ENCODE data around the gene SPECC1. TPM values are rescaled to one million over a fixed set of nuclear protein-coding genes. Genes with fewer than 3 reads are reported as not detected.

Gene SPECC1
- total and polyA plus RNA-seq, 10 of the 15 experiments (the other 5 are each of a cell fraction or from before 2014, with no cell fraction given) = 6.4 to 40.6 (median 23.9) TPM

DNA sequence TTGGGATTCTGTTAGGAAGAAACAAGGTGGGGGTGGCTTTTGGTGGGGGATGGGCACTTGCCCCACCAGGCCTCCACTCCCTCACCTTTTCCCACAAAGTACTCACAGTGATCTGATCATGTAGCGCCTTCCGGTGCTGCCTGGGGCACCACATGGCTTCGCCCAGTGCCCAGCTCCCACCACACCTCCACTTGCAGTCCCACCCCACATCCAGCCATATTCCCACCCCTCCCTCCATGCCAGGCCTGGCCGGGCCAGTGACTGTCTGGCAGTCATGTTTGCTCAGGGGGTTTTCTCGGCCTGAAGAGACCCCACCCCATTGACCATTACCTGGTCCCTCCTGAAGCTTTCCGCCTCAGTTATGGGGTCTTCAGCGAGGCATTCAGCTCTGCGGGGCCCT, 201.5 kb downstream of the SPECC1 start (continued):
- TF ChIP-seq RUNX3 (IDR thresholded peaks at IDR 0.05; ENCODE audit: low read length) = no peak
- TF ChIP-seq DPF2 (IDR thresholded peaks at IDR 0.05) = no peak

GRCh38 chr17:20211246-20211645, 202.1 kb downstream of the SPECC1 start:
- no peak overlapping the region for H3K4me3 ChIP-seq
- intact Hi-C loops (cut with micrococcal nuclease; ENCODE audit: unreplicated experiment) = no loop called here
- POLR2A ChIA-PET = no interaction called here
- BruUV-seq (replicated peaks) = no TSS peak
- no peaks in the 10 kb centered on the region for H3K36me3 ChIP-seq (ENCODE audit: control insufficient read depth in 2 of 2, insufficient read depth in 2 of 2, low read length in 1 of 2)
- no peak for TF ChIP-seq ZBED1 (IDR thresholded peaks at IDR 0.05; ENCODE audit: borderline replicate concordance)
- no peak for TF ChIP-seq BACH1 (IDR thresholded peaks at IDR 0.05; ENCODE audit: borderline replicate concordance)
- TF ChIP-seq ATF7 (IDR thresholded peaks at IDR 0.05; ENCODE audit: low read depth) = no peak
- no peak for TF ChIP-seq HDAC2 (IDR thresholded peaks at IDR 0.05)
- no peak for TF ChIP-seq NFXL1 (IDR thresholded peaks at IDR 0.05; ENCODE audit: borderline replicate concordance)
- TF ChIP-seq, protein P1, sequence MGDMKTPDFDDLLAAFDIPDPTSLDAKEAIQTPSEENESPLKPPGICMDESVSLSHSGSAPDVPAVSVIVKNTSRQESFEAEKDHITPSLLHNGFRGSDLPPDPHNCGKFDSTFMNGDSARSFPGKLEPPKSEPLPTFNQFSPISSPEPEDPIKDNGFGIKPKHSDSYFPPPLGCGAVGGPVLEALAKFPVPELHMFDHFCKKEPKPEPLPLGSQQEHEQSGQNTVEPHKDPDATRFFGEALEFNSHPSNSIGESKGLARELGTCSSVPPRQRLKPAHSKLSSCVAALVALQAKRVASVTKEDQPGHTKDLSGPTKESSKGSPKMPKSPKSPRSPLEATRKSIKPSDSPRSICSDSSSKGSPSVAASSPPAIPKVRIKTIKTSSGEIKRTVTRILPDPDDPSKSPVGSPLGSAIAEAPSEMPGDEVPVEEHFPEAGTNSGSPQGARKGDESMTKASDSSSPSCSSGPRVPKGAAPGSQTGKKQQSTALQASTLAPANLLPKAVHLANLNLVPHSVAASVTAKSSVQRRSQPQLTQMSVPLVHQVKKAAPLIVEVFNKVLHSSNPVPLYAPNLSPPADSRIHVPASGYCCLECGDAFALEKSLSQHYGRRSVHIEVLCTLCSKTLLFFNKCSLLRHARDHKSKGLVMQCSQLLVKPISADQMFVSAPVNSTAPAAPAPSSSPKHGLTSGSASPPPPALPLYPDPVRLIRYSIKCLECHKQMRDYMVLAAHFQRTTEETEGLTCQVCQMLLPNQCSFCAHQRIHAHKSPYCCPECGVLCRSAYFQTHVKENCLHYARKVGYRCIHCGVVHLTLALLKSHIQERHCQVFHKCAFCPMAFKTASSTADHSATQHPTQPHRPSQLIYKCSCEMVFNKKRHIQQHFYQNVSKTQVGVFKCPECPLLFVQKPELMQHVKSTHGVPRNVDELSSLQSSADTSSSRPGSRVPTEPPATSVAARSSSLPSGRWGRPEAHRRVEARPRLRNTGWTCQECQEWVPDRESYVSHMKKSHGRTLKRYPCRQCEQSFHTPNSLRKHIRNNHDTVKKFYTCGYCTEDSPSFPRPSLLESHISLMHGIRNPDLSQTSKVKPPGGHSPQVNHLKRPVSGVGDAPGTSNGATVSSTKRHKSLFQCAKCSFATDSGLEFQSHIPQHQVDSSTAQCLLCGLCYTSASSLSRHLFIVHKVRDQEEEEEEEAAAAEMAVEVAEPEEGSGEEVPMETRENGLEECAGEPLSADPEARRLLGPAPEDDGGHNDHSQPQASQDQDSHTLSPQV (IDR thresholded peaks at IDR 0.05) = no peak
- TF ChIP-seq NFYA (IDR thresholded peaks at IDR 0.05; ENCODE audit: borderline replicate concordance, low read depth, low read length) = no peak
- TF ChIP-seq TCF7 (IDR thresholded peaks at IDR 0.05; ENCODE audit: borderline replicate concordance) = no peak
- no peak for TF ChIP-seq DPF2 (IDR thresholded peaks at IDR 0.05)
- TF ChIP-seq SIX5 (IDR thresholded peaks at IDR 0.05; ENCODE audit: low read depth, low read length, severe bottlenecking) = no peak
- TF ChIP-seq, protein P2, sequence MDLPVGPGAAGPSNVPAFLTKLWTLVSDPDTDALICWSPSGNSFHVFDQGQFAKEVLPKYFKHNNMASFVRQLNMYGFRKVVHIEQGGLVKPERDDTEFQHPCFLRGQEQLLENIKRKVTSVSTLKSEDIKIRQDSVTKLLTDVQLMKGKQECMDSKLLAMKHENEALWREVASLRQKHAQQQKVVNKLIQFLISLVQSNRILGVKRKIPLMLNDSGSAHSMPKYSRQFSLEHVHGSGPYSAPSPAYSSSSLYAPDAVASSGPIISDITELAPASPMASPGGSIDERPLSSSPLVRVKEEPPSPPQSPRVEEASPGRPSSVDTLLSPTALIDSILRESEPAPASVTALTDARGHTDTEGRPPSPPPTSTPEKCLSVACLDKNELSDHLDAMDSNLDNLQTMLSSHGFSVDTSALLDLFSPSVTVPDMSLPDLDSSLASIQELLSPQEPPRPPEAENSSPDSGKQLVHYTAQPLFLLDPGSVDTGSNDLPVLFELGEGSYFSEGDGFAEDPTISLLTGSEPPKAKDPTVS (IDR thresholded peaks at IDR 0.05; ENCODE audit: low read depth, low read length) = no peak
- TF ChIP-seq, protein P3, sequence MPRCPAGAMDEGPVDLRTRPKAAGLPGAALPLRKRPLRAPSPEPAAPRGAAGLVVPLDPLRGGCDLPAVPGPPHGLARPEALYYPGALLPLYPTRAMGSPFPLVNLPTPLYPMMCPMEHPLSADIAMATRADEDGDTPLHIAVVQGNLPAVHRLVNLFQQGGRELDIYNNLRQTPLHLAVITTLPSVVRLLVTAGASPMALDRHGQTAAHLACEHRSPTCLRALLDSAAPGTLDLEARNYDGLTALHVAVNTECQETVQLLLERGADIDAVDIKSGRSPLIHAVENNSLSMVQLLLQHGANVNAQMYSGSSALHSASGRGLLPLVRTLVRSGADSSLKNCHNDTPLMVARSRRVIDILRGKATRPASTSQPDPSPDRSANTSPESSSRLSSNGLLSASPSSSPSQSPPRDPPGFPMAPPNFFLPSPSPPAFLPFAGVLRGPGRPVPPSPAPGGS (IDR thresholded peaks at IDR 0.05; ENCODE audit: borderline replicate concordance, insufficient read depth, low read depth, low read length, poor library complexity, severe bottlenecking) = no peak
- no peak for TF ChIP-seq KDM1A (IDR thresholded peaks at IDR 0.05; ENCODE audit: borderline replicate concordance)
- TF ChIP-seq RBBP5 (conservative IDR thresholded peaks at IDR 0.05) = no peak
- no peak for TF ChIP-seq RCOR1 (conservative IDR thresholded peaks at IDR 0.05; ENCODE audit: low read depth, low read length)
- H3K9ac ChIP-seq (ENCODE audit: control insufficient read depth, insufficient read depth, low read length) = no peak overlapping the region
- DNase-seq (ENCODE audit: low read depth, low spot score) = no peak
- no peak for FAIRE-seq
- no peak overlapping the region for H3K4me2 ChIP-seq (ENCODE audit: control insufficient read depth, insufficient read depth)
- H3K79me2 ChIP-seq (ENCODE audit: control insufficient read depth, insufficient read depth, low read length) = no peaks in the 10 kb centered on the region
- H3K4me1 ChIP-seq (ENCODE audit: control insufficient read depth, insufficient read depth, low read length) = no peaks in the 10 kb centered on the region
- no peak overlapping the region for H3K27ac ChIP-seq (ENCODE audit: control insufficient read depth, insufficient read depth)
- RAD21 ChIA-PET (ENCODE audit: unreplicated experiment) = no interaction called here
- H2AFZ ChIP-seq (ENCODE audit: control insufficient read depth, low read depth, low read length) = no peak overlapping the region
- ATAC-seq = no peak
- no peaks in the 10 kb centered on the region for H3K9me3 ChIP-seq (replicated peaks; ENCODE audit: control insufficient read depth, insufficient read depth, low read length)
- CTCF ChIA-PET = no interaction called here
- H3K27me3 ChIP-seq (replicated peaks in 1 of 2; ENCODE audit: control insufficient read depth in 2 of 2, insufficient read depth in 2 of 2, low read length in 1 of 2) = no peaks in the 10 kb centered on the region
- 66% methylated on average over 3 of the region's 3 CpGs for WGBS (ENCODE audit: insufficient coverage, insufficient replicate concordance, low lambda C conversion rate, missing lambda C conversion rate)
- SMC1A ChIA-PET (ENCODE audit: uncharacterized antibody, unreplicated experiment) = no interaction called here
- in situ Hi-C loops (cut with MboI) = no loop called here
- H4K20me1 ChIP-seq (ENCODE audit: control insufficient read depth, insufficient read depth) = no peaks in the 10 kb centered on the region
